Activated naive CD4-positive, alpha-beta T cell (primary cell): ENCODE data around the gene TMEM63B.
A peak's percentile ranks its signal among the peaks of the same experiment; 100 is the strongest.

ENCODE experiments used
- DNase-seq, 4 experiments: peaks; one replicate each; lab custom pipeline; 2025; lab: John Stamatoyannopoulos, UW

TMEM63B gene

DNA sequence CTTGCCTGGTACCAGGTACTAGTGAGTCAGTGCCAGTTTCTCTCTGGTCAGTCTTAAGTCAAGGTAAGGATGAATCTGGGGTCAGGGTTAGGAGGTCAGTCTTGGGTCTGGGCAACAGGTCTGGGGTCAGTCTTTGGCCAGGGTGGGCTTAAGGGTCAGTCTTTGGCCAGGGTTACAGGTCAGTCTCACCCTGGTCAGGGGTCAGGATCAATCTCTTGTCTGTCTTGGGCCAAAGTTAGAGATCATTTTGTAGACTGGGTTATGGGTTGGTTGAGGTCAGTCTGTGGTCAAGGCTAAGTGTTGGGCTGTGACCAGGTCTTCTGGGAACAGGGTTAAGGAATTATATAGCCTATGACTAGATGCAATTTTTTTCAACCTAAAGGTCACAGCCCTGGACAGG is 18.5 kb downstream of the TMEM63B start:
- DNase-seq = no peak

DNA sequence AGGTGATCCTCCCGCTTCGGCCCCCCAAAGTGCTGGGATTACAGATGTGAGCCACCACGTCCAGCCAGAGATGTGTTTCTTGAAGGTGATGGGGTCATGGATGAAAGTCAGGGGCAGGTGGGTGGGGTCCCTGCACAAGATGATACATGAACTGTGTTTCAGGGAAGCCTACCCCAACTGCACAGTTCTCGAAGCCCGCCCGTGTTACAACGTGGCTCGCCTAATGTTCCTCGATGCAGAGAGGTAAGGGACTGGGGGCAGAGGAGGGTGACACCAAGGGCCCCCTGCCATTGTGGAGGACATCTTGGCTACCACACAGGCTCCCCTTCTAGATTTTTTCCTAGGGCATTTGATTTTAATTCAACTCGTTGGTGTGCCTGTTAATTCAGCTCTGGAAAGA is 19.3 kb downstream of the TMEM63B start:
- no peak for DNase-seq

DNA sequence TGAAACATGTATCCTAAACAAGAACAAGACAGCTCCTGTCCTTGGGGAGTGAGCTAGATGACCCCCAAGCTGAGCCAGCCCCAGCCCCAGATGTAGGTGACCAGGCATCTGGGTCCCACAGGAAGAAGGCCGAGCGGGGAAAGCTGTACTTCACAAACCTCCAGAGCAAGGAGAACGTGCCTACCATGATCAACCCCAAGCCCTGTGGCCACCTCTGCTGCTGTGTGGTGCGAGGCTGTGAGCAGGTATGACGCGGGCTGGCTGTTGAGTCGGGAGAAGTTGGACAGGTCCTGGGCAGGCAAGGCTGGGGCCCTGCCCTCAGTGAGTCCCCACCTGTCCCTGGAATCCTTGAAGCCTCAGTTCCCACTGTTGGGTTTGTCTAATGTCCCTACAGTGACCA is 19.9 kb downstream of the TMEM63B start:
- no peak for DNase-seq

DNA sequence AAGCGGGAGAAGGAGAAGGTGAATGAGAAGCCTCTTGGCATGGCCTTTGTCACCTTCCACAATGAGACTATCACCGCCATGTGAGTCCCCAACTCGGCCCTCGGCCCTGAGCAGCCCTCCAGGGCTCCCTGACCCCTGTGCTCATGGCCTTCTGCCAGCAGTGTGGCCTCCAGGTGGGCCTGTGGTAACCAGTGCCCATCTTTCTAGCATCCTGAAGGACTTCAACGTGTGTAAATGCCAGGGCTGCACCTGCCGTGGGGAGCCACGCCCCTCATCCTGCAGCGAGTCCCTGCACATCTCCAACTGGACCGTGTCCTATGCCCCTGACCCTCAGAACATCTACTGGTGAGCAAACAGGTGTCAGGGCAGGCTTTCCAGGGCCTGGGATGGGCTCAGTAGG is 21.0 kb downstream of the TMEM63B start:
- no peak for DNase-seq

DNA sequence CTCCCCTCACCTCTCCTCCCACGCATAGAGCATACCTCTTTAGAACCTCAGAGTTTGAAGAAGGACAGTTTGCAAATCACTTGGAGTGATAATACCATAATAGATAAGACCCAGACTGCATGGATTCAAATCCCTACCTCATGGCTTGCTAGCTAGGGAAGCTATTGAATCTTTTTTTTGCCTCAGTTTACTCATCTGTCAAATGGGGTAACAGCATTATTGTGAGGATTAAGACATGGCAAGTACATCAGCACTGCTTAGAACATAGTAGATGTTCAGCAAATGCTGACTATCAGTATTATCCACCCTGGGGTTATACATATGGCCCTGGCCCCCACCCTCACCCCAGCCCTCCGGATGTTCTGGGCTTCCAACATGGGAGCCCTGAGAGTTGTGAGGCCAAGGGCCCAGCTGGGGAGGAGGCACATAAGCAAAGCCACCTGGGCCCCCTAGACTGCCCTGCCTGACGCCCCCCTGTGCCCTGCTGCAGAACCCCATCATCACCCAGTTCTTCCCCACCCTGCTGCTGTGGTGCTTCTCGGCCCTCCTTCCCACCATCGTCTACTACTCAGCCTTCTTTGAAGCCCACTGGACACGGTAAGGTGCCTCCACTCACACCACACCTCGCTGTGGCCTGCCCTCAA is 22.1 kb downstream of the TMEM63B start:
- DNase-seq = no peak

DNA sequence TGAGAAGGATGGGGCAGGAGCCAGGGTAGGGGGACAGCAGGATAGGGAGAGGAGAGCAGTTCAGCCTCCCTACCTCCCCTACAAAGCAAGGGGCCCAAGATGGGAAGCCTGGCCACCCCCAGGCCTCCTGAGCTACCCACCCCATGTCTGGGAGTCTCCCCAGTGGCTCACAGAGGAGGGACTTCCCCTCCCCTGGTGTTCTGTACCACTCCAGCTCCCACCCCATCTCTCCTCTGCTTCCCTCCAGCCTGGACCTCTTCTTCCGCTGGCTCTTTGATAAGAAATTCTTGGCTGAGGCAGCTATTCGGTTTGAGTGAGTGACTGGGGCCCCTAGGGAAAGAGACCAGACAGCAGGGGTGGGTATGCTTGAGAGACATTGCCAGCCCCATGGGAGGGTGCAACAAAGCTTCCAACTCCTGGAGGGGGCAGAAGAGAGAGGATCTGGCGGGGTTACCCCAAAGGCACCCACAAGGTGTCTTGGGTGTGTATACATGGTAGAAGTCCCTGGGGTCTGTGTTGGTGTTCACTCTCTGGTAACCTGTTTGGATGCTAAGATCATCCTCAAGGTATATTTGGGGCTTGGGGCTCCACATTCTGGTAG is 23.1 kb downstream of the TMEM63B start:
- no peak for DNase-seq

DNA sequence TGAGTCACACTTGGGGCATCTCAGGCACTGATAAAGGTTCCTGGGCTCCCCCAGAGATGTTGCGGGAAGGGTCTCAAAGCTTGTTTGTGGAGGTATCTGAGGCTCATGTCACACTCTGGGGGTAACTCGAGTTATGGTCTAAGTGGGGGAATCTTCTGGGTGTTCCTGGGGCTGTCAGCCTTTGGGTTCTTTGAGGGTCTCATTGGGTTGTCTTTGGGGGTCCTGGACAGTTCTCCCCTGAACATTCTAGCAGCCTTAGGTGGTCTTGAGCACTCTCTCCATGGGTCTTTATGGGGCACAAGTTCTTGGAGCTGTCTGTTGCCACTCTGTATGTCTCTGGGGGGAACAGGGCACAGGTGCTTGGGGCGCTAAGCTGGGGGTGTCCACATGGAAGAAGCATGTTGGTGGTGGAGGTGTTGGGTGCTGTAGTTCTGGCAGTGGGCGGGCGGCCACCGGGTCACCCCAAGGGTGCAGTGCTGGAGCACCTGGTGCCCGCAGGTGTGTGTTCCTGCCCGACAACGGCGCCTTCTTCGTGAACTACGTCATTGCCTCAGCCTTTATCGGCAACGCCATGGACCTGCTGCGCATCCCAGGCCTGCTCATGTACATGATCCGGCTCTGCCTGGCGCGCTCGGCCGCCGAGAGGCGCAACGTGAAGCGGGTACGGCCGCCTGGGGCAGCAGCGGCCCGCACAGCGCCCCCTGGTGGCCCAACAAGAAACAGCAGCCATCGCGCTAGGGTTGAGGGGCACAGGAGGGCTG is 24.2 kb downstream of the TMEM63B start:
- peak; percentile 72 to 79 (median 76) for DNase-seq

DNA sequence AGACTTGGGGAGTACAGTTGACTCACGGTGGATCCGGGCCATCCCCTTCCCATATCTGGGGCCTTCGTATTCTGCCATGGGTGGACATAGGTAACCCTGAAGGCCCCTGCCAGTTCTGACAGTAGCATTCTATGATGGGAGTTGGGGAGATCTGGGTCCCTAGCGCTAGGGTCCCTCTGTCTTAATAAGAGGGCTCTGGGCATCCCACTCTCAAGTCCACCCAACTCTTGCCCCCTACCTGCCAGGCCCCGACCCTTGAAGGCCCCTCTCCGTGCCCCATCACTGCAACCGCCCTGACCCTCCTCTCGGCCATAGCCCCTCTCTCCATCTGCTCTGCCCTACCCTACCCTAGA is 24.7 kb downstream of the TMEM63B start:
- no peak for DNase-seq

DNA sequence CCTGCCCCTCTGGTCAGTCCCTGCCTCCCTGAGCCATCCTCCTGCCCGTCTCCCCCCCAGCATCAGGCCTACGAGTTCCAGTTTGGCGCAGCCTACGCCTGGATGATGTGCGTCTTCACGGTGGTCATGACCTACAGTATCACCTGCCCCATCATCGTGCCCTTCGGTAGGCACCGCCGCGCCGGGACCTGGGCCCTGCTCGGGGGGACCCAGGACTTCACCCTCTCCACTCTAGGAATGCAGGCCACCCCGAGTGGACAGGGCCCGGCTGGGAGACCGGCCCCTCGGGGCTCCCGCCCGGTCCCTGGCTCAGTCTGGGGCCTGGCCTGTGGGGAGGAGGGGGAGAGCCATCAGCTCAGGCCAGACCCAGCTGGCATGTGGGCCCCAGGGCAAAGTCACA is 25.2 kb downstream of the TMEM63B start:
- no peak for DNase-seq

DNA sequence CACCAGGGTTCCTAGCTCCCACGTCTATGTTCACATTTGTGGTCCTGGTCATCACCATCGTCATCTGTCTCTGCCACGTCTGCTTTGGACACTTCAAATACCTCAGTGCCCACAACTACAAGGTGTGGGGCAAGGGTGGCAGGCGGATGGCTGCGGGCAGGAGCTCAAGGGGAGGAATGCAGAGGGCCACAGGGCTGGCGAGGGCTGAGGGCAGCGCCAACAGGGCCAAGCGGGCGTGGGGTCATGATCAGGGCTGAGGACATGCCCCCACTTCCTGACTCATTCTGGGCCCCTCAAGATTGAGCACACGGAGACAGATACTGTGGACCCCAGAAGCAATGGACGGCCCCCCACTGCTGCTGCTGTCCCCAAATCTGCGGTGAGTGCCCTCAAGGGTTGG is 26.7 kb downstream of the TMEM63B start:
- DNase-seq = no peak

DNA sequence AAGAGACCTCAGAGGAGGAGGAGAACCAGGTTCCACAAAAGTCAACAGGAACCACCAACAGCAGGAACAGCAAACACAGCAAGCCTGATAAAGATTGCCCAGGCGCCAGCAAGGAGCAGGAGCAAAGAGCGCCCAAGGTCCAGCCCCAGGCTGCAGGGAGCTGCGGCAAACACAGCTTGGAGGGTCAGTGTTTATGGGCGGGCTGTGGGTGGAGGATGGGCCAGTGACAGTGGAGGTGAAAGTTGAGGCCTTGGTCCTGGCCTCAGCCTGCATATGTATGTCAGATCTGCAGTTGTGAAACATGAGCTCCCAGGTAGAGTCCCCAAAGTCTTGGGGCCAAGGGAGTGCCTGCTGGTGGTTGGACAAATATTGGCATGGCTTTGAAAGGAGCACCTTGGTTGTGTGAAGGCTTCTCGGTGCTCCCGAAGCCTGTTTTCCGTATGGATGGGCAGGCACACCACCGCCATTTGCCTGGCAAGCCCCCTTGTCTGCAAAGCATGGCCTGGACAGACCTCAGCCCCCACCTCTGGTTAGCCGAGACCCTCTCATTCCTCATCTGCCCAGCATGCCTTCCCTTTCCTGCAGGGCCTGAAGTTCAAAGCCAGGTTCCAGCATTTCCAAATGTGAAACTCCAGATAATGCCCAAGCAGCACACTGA is 29.3 kb downstream of the TMEM63B start:
- DNase-seq = no peak

DNA sequence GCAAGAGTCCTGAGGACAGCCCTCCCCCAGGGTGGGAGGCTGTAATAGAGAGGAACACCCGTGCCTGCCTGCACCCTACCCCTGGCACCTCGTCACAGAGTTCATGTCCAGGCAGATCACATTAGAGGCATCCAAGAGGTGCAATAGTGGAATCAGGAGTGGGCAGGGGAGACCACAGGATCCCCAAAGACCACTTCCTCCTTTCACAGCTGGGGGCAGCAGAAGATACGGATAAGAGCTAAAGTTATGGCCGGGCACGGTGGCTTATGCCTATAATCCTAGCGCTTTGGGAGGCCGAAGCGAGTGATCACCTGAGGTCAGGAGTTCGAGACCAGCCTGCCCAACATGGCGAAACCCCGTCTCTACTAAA is 29.8 kb downstream of the TMEM63B start:
- DNase-seq = no peak

DNA sequence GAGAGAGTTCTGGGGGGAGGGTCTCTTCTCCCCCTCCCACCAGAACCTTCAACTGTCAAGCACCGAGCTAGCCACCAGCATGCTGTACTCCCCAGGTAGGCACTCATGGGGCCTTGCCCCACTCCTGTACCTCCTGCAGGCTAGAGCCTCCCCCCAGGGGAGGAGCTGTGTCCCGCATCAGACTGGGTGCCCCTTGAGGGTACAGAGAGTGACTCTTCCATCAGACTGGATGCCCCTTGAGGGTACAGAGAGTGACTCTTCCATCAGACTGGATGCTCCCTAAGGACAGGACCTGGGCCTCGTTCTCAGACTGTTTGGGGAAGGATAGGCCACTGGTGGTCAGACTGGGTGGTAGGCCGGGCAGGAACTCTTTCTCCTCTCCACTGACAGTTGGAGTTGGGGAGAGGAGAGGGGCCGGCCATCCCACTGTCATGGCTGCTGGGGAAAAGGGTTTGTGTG is 31.4 kb downstream of the TMEM63B start, which contains the start of gene CAPN11:
Gene CAPN11 (plus strand): TSS at position 51 of the 459 bp plus-strand sequence. CDS start 29 bp downstream, at position 80.
- no peak for DNase-seq

DNA sequence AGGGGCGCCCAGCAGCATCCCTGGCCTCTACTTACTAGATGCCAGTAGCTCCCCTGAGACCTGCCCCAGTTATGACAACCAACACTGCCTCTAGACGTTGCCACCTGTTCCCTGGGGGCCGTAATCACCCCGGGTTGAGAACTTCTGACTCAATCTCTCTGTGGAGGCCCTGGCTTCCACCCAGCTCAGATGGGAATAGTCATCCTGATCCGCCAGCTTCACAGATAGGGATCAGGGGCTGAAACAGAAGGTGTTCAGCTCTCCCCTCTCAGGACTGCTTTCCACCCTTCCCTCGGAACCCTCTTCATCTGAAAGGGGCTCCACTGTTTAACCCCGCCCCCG is 34.6 kb downstream of the TMEM63B start:
- DNase-seq = no peak

DNA sequence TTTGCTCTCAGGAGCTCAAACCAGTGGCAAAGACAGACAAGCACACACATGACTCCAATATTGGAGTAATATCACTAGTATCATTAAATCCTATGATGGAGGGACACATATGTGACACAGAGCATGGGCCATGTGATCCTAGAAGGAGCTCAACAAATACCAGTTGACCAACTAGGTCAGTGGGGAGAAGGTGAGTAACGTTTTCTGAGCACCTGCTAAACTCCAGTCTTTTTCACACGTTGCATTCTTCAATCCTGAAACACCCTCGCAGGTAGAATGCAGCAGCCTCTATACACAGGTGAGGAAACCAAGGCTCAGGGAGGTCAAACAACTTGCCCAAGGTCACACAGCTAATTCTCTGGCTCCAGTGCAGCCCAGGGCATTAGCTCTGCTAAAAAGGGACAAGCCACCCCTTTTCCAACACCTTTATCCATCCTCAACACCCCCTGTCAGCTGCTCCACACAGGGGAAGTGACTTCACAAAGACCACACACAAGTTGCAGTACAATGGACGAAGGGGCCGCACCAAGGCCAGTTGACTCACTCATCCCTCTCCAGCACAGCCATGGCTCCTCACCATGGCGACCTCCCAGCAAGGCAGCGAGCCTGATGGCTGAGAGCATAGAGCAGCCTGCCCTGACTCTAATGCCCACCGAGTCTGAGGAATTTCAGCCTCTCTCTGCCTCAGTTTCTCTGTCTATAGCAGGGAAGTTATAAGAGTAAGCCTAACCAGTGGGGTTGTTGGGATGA is 35.7 kb downstream of the TMEM63B start:
- DNase-seq = no peak

DNA sequence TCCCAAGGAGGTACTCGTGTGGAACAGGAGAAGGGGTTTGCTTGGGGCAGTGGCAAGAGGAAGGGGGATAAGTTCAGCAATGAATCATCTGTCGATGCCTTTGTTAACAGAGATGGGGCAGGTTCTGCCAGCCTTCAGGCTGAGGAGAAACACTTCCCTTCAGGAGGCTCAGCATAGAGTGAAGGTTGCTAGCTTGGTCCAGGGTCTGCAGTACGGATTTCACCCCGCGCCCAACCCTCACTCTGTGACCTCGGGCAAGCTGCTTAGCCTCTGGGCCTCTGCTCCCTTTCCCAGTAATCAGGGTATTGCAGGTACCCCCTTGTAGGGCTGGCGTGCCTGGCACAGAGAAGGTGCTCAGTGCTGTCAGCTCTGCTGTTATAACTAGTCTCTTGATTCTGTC is 38.8 kb downstream of the TMEM63B start:
- DNase-seq = no peak

DNA sequence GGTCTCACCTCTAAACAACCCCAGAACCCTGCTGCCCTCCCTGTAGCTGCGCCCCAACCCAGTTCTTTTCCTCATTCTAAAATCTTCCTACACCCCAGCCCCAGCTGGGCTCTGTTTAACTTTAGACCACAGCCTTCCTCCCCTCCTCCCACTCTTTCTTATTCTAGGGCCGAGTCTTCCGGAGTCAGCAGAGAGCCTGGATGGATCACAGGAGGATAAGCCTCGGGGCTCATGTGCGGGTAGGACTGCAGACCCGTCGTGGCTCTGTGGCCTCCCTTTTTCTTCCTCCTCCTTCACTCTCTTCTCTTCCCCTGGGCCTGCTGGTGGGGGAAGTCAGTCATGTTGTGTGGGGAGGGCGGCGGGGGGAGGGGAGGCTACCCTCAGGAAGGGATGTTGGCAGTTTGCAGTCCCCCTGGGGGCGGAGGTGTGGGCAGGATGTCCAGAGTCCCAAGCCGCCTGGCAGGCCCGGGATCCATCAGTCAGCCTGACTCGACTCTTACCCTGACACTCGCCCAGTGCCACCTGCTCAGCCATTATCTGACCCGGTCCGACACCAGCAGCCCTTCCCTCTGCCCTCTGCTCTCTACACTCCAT is 39.3 kb downstream of the TMEM63B start:
- no peak for DNase-seq

DNA sequence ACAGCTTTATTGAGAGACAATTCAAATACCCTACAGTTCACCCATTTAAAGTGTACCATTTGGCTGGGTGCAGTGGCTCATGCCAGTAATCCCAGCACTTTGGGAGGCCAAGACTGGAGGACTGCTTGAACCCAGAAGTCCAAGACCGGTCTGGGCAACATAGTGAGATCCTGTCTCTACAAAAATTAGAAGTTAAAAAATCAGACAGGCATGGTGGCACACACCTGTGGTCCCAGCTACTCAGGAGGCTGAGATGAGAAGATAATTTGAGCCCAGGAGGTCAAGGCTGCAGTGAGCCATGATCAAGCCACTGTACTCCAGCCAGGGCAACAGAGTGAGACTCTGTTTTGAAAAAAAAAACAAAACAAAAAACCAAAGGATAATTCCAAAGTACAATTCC is 40.2 kb downstream of the TMEM63B start:
- DNase-seq = no peak

DNA sequence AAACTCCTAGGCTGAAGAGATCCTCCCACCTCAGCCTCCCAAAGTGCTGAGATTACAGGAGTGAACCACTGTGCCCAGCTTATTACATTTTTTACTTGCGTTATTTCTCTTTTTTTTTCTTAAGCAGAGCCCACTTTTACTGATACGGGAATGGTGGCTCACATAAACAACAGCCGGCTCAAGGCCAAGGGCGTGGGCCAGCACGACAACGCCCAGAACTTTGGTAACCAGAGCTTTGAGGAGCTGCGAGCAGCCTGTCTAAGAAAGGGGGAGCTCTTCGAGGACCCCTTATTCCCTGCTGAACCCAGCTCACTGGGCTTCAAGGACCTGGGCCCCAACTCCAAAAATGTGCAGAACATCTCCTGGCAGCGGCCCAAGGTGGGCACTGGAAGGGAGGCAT is 41.8 kb downstream of the TMEM63B start:
- DNase-seq = no peak

DNA sequence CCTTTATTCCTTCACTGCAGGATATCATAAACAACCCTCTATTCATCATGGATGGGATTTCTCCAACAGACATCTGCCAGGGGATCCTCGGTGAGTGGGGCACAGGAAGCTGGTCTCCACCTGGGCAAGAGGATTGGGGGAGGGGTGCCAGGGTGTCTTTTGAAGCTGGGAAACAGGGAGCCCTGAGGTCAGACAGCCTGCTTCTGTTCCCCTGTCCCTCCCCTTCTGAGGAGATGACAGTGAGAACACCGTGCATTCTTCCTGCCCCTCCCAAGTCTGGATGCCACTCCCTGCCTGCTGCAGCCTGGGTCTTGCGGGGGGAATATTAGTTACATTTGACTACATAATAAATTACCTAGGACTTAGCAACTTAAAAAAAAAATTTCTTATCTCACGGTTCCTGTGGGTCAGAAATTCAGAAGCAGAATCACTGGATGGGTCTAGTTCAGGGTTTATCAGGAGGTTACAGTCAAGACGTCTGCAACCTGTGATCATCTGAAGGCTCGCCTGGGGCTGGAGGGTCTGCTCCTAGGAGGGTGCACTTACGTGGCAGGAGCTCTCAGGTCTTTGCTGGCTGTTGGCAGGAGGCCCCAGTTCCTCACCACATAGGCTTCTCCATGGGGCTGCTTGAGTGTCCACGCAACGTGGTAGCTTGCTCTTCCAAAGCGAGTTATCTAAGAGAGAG is 42.7 kb downstream of the TMEM63B start:
- no peak for DNase-seq

DNA sequence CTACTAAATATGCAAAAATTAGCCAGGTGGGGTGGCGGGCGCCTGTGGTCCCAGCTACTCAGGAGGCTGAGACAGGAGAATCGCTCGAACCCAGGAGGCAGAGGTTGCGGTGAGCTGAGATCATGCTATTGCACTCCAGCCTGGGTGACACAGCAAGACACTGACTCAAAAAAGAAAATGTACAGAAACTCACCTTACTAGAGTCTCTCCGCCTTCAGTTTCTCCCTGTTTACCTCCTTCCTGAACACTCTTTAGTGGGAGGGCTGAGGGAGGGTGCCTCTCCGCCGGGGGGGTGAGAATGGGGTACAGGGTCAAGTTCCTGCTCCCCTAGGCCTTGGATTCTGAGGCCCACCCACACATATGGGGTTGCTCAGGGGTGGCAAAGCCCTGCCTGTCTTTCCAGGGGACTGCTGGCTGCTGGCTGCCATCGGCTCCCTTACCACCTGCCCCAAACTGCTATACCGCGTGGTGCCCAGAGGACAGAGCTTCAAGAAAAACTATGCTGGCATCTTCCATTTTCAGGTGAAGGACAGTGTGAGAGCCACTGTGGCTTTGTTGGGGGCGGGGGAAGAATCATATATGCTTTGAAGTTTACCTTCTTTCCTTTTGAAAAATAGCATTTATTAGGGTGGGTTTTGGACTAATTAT is 44.7 kb downstream of the TMEM63B start:
- DNase-seq = no peak
